HG03378 (cell line): ENCODE measurements around the gene VWF.

Experiments
- ATAC-seq: cut with Tn5 transposase; IDR thresholded peaks from one replicate; pipeline ENCODE4 v1.9.1; 2021; ENCODE audit warnings: mild to moderate bottlenecking, moderate library complexity; ENCODE audit not compliant: unreplicated experiment

VWF gene

DNA sequence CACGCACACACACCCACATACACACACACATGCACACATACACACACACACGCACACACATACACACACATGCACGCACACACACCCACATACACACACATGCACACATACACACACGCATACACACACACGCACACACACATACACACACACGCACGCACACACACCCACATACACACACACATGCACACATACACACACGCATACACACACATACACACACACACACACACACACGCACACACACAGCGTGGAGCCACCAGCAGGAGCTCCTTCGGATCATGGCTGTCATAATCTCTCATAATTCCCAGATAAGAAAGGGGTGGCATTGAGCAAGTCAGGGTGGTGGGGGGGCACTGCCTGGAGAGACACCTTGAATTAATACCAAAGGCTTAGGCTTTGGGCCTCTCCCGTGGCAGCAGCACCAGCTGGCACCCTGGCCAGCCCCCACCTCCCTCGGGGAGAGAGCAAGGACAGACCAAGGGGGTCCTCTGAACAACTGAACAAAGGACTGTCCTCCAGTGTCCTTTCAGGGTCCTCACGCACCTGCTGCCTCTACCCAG, 201.3 kb downstream of the VWF start:
- no peak for ATAC-seq

DNA sequence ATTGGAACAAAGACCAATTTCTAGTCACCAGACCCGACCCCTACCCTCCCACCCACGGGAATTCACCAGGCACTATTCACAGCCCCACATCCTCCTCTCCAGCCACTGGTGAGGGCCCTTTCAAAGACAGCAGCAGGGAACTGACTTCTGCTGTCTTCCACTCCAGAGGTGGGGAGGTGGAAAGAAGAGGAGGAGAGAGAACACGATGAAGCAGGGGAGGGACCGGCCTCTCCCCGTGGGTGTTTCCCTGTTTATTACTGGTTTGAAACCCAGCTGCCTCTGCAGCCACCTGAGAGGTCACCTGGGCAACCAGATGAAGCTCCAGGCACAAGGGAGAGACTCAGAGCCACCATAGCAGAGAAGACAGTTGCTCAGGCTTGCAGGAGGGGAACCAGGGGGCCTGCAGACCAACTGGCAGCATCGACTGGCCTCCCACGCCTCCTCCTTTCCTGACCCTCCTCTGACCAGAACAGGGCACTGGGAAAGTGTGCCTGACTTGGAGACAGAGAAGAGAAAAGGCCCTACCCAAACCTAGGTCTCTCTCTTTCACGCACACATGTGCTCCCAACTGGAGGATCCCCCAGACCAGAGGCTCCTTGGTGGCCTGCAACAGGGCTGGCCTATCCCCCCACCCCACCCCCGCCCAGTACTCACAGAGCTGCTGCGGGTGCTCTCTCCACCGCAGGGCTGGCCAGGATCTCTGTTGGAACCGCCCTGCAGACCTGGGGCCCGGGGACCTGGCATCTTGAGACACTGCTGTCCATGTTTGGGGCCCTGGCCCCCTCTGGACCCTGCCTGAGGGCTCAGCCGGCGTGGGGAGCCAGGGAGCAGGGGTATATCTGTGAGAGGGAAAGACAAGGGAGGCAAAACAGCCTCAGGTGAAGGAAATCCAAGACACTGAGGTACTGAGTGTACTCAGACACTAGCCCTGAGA, 202.2 kb downstream of the VWF start:
- no peak for ATAC-seq

DNA sequence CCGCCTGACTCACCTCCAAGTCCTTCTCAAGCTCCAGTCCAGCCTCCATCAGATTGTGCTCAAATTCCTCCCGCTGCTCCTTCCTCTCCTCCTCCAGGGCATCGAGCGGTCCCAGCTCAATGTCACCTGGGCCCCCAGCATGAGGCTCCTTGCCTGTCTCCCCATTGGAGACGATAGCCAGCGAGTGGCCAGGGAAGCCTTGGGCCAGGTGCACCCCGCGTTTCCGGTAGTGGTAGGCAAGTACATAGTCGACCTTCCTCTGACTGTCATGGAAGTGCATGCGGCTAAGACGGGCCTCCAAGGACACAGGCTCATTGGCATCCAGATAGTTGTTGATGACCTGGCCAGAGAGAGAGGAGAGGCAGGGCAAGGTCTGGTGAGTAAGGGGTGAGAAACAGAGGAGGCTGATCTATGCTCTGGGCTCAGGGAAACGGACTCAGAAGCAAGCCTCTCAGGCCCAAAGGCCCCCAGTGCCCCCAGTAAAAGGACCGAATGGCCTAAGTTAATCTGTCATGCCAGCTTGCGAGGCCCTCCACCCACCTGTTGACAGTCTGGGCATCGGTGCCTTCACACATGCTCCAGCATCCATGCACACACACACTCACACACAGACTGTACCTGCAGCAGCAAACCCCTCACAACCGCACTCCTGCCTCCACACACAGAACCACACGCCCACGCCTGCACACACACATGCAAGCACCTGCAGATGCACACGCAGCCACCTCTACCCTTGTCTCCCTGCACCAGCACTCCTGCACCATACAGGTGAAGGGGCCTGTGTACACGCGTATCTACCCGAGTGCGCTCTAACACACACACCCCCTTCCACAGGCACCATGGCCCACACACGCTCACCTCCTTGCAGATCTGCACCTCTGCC, 203.2 kb downstream of the VWF start:
- ATAC-seq = no peak

DNA sequence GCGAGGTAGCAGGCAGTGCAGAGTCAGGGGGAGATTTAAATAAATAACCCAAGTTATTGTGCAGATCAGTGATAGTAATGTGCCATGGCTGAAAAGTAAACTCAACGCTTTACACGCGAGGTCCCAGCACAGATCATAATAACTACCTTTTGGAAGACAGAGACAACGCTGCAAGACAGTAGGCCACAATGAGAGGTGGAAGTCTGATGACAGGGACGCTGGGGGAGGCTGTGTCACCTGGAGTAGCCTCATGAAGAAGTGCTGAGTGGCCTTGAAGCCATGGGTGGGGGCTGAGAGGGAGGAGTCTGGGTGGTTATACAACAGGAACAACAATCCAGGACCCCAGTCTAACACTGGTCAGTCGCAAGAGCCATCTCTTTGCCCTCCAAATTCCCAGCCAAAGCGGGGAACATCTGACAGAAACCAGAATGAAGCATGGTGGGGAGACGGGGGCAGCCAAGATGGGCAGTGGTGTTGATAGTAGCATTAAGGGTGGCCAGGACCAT, 207.6 kb downstream of the VWF start:
- ATAC-seq = no peak

DNA sequence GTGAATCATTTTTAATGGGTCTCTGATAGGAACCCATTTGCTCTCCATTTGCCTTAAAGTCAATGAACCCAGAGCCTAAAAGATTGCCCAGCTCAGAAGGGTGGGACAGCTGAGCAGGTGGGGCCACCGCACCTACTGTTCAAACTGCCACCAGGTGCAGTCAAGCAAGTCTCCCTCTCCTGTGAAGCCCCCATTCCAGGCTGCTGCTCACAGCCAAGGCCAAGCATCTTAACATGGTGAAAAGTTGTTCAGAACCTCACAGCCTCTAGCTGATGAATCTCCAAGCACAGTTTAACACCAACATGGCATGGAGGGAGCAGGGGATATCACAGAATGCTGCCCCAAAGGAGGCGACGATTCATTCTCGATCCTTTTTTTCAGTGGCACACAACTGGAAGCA, 209.0 kb downstream of the VWF start:
- ATAC-seq = no peak

DNA sequence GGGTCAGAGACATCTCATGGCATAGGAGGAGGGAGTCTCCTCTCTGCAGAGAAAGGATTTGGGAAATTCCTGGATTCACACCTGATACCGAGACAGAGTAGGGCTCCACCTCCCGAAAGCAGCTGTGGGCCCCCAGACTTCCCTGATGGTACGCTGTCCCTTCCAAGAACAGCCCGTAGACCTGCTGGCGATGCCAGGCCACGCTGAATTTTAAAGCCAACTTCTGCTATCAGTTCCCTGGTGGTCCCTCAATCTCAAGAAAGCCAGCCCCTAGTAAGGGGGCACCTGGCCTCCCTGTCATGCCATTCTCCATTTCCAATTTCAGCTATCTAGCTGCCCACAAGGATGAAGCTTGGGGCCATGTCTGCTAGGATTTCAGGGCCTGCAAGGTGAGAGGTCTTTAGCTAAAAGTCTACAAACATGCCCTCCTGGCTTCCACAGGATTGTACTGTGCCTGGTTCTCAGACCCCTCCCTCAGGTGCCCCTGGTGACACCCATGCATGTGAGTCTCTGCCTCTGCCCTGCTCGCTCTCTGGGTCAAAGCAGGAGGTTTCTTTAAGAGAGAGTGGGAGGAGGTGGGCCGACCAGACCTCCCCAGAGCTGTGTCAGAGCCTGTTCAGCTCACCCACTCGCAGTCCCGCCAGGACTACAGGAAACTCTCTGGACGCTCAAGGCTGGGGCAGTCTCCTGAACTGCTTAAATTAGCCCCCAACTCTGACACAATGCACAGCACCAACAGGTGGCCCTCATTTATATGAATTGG, 209.9 kb downstream of the VWF start:
- no peak for ATAC-seq

DNA sequence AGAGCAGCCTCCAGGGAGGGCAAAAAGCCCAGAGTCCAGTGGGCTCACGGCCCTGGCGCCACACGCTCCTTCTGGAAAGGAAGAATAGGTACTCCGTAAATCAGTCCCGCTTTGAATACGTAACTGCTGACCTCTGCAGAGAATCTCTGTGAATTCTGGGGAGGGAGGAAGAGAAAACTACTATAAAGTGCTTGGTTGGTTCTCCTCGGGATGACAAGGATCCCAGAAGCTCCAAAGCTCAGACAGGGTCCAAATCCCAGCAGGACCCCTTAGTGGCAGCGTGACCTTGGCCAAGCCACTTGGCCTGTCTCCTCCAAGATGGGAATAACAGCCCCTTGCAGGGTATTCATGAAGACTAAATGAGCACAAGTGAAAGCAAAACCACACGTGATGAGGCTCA, 211.1 kb downstream of the VWF start:
- no peak for ATAC-seq

DNA sequence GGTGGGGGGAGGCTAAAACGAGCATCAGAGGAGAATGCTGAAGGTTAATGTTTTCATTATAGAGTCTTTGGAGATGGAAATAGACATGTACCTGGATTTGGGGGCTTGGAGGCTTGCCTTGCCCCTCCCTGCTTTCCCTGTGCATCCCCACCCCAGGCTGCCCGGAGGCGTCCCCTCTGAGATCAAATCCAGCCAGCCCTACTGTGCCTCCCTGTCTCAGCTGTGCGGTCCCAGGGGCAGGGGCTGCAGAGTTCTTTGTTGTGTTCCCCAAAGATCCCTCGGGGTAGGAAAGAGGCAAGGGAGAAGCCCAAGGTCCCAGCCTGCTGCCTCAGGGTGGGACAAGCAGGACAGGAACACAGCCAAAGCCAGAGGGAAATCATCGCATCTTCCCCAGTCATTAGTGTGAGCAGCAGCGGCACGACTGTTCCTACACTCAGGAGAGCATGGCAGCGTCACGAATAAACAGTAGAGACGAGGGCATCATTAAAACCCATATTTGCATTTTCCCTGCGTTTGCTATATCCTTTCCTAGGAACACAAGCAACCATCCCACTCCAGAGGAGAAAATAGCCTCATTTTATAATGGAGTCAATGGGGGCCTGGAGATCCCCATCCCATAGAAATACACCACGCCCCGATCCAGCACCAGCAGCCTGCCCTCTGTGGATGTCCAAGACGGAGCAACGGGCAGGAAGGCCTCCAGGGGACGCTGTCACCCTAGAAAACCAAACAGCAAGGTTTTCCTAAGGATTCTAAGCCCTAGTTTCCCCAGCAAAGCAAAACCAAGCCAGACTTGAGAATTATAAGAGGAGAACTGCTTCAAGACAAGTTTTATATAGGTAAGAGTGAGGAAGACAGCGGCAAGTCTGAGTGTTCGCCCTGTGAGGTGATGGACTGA, 211.8 kb downstream of the VWF start:
- no peak for ATAC-seq

DNA sequence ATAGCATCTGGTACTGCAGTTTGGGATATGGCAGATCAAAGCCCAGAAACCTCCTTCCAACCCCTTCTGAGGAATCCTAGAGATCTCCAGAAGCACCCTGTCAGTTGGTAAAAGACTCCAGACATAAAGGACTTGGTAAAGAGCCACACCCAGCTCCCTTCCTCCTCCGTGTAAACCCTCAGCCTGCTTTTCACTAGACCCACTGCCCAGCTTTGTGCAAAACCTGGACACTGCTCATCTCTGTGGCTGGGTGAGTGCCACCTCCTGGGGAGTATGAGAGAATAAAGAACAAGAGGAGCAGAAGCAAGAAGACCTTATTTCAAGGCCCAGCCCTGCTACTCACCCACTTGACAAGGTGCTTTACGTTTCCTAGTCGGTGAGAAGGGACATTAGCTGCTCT, 212.5 kb downstream of the VWF start:
- no peak for ATAC-seq

DNA sequence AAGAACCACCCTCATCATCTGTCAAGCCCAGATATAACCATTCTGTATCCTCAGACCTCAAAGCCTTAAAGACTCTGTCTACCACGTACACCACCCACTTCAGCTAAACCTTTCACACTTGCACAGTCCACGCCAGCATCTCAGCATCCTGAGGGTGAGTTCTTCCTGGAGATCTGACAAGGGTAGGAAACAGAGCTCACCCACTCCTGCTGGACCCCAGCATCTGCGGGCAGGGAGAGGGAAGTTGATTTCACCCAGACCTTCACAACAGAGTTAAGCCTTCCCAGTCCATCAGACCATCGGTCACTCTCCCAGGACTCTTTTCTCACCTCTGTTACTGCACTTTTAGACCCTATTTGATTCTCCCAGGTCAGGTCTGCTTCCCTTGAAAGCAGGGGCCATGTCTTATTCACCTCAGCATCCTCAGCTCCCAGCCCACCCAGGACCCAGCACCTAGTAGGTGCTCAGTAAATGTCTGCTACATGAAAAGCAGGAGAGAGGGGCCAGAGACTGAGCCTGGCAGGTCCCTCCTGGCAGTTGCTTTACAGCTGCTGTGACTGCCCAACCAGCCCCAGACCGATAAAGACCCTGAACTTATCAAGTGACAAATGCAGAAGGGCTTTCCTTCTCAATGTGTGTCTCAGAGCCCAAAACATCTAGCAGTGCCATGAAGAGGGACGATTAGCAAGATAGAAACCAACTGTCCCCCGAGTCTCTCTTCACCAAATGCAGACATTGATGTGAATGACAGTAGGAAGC, 213.5 kb downstream of the VWF start:
- no peak for ATAC-seq

DNA sequence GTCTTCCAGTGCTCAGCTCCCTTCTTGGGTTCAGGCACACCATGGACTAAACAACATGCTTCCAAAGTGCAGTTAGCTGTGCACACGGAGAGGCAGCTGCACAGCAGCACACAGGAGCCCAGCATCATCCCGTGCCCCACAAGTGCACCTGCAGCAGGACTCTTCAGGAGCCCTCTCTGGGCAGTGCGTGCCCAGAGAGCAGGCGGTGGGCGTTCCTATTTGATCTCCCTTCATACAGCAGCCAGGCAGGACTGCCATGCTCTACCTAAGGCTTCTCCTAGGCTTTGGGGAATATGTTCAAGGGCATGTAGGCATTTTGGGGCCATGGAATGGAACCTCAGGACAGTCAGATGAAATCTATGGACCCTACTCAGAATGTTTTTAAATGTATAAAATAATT, 214.9 kb downstream of the VWF start:
- ATAC-seq = no peak

DNA sequence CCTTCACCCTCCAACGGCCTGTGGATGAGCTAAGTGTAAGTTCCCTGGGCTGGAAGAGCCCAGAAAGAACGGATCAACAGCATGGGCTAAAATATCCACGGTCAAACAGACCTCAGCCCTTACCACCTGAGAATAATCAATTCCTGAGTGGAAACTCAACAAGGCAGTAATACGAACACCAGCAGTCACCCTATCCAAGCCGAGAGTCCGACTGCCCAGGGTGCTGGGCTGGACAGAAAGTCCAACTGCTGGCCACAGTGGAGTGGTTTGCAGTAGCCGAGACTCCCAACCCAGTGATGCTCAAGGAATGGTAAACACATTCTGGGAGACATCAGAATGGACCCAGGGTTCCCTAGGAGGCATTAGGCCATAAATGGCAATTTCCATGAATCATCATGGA, 216.2 kb downstream of the VWF start:
- ATAC-seq = no peak

DNA sequence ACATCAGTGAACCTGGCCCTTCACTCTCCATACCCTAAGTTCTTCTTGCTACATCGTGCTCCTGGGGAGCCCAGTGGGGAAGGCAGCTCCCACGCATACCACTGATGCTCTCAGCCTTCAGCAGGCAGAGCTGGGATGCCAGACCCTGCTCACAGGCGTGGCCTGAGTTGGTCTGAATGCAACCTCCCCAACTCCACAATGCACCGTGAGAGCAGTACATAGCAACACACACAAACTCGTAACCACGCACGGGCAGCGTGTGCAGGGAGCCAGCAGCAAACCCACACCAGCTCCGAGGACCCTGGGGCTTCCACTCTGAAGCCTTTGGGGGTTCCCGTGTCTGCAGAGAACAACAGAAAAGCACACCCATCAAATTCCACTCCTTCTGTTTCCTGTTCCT, 216.7 kb downstream of the VWF start:
- no peak for ATAC-seq

DNA sequence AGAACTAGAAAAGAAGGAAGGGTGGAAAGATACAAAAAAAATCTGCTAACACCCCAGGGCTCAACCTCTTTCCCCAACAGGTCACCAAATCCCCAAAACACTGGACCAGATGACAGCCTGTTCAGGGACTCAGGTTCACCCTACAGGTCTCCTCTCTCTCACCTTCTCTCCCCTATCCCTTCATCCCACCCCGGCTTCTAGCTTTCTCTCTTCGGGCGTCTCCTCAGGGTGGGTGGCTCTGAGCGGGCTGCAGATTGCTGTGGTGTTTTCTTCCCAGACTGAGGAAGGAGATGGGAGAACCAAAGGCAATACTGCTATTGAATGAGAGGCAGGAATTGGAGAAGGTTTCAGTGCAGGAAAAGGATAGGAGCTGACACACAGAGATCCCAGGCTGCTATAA, 218.7 kb downstream of the VWF start:
- no peak for ATAC-seq

DNA sequence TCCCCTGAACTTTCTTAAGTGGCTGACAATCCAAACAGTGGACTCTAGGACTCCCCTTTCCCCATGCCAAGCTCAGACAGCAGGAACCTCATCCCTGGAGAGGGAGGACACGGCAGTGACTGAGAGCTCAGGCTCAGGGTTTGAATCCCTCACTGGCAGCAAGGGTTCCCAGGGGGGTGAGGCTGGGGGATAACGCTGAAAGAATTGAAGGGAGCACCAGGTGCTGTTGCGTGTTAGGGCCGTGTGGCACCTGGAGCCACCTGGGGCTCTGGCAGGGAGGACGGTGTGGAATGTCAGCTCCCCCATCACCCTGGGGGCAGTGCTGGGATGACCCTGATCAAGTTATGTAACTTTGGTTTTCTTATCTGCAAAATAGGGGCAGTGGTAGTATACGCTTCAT, 219.5 kb downstream of the VWF start:
- no peak for ATAC-seq

DNA sequence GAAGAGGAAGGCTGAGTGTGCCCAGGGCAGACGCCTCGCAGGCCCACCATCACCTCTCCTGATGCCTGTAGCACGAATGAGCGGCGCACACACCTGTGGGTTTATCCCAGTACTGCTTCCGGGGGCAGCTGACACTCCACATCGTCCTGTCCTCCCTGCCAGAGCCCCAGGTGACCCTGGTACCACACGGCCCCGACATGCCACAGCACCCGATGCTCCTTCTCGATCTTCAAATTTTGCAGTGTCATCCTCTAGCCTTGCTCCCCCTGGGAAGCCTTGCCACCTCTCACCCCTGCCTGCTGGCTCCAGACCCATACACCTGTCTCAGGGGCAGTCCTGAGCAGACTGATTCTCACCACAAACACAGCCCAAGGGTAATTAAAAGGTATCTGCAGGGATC, 220.0 kb downstream of the VWF start:
- no peak for ATAC-seq

DNA sequence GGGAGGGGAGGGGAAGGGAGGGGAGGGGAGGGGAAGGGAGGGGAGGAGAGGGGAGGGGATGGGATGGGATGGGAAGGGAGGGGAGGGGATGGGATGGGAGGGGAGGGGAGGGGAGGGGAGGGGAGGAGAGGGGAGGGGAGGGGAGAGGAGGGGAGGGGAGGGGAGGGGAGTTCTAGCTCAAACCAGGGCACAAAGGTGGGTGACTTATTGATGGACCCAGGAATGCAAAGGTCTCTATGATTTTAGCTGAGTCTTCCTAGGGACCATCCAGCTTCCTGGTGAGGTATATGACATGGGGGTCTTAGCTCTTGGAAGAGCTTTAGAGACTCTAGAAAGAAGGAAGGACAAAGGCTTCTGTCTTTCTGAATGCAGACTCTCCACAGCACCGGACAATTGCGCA, 221.7 kb downstream of the VWF start:
- ATAC-seq = no peak

DNA sequence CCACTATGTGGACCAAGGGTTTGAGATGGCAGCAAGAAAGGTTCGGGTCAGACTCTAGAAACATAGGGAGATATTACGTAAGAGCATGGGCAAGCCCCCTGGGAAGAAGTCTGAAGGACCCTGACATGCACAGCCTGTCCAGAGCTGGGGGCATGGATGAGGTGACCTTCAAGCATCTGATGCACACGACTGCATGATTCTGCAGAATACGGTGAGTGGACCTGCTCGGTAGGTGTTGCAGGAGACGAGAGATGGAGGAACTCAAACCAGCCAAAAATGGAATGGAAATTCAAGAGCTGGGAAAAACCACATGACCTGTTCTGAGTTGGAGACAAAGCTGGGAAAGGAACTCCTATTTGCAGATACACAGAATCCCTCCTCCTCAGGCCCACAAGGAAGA, 223.1 kb downstream of the VWF start:
- ATAC-seq = no peak
